Gastrocnemius medialis (tissue), 4 donors: ENCODE results near the gene CKMT2. TPM values are rescaled to one million over a fixed set of nuclear protein-coding genes. Genes with fewer than 3 reads are reported as not detected.
"Not testable (repeated sequence)": the region's sequence is repeated elsewhere in the genome, so short reads cannot be mapped to it uniquely, and the experiment has no call there.

ENCODE experiments used
- ATAC-seq, 2 donors: fragments of 150-250 bp; one replicate each; pipeline ENCODE4 v1.9.1; 2016
- DNase-seq, 2 donors: peaks; one replicate each; pipeline ENCODE4 v3.0.0-alpha.2; 2019
- H3K27ac ChIP-seq, 4 donors: fragments of 200-600 bp; sonication (generic); 1 replicate in 1 of 4; 2 replicates in 3 of 4; pipeline ENCODE4 v1.5.1; 2016 to 2018; ENCODE audit warnings: mild to moderate bottlenecking in 2 of 4, moderate library complexity in 1 of 4
- H3K27me3 ChIP-seq, 3 donors: fragments of 200-600 bp; sonication (generic) in 2 of 3; 1 replicate in 1 of 3; 2 replicates in 2 of 3; pipeline versions ENCODE4 v1.5.1 to v1.6.0; 2016 to 2019; ENCODE audit warnings: mild to moderate bottlenecking in 1 of 3, moderate library complexity in 1 of 3
- H3K36me3 ChIP-seq, 2 donors: fragments of 200-600 bp; sonication (generic) in 1 of 2; one replicate each; pipeline ENCODE4 v1.5.1; 2017 to 2018
- H3K4me1 ChIP-seq, 2 donors: fragments of 200-600 bp; sonication (generic) in 1 of 2; one replicate each; pipeline ENCODE4 v1.5.1; 2016 to 2017; ENCODE audit warnings: mild to moderate bottlenecking in 2 of 2
- H3K4me3 ChIP-seq, 4 donors: fragments of 200-600 bp; sonication (generic) in 3 of 4; 1 replicate in 1 of 4; 2 replicates in 3 of 4; pipeline ENCODE4 v1.5.1; 2016 to 2019; ENCODE audit warnings: mild to moderate bottlenecking in 2 of 4
- H3K9me3 ChIP-seq, 3 donors: fragments of 200-600 bp; sonication (generic) in 2 of 3; 1 replicate in 1 of 3; 2 replicates in 2 of 3; pipeline ENCODE4 v1.5.1; 2016 to 2019
- CTCF ChIP-seq, 5 experiments: fragments of 450-650 bp in 3 of 5; fragments of 200-600 bp in 2 of 5; sonication (generic) in 2 of 5; IDR thresholded peaks in 4 of 5; conservative IDR thresholded peaks in 1 of 5; 1 replicate in 4 of 5; 2 replicates in 1 of 5; pipeline ENCODE4 v1.5.1; 2016 to 2019; ENCODE audit warnings: antibody characterized with exemption in 5 of 5, mild to moderate bottlenecking in 3 of 5, moderate library complexity in 3 of 5
- POLR2A ChIP-seq, 2 donors: fragments of 450-650 bp; IDR thresholded peaks; one replicate each; pipeline ENCODE4 v1.6.1; 2017; ENCODE audit warnings: antibody characterized with exemption in 2 of 2, mild to moderate bottlenecking in 2 of 2, moderate library complexity in 2 of 2
- in situ Hi-C, 4 donors: fragments of 200-750 bp; cut with MboI; loops; one replicate each; pipeline versions ENCODE4 v1.15.0 to v1.8.0; 2017; ENCODE audit warnings: low sequenced_read_pairs in 4 of 4
- intact Hi-C: fragments of 100-400 bp; cut with DNase I; formaldehyde crosslinking; loops from one replicate; pipeline ENCODE4 v1.15.1; 2023; ENCODE audit warnings: low total_unique reads
- total RNA-seq, 4 donors: library from RNA; depleted of rRNA; stranded (reverse); fragments of >200 nt; gene quantifications; one replicate each; pipeline versions ENCODE4 v1.1.0 to v1.2.3, GENCODE V29; 2016

Gene CKMT2
- total RNA-seq, 4 donors from 2014 or later: 550 to 1,114 (median 879) TPM

DNA sequence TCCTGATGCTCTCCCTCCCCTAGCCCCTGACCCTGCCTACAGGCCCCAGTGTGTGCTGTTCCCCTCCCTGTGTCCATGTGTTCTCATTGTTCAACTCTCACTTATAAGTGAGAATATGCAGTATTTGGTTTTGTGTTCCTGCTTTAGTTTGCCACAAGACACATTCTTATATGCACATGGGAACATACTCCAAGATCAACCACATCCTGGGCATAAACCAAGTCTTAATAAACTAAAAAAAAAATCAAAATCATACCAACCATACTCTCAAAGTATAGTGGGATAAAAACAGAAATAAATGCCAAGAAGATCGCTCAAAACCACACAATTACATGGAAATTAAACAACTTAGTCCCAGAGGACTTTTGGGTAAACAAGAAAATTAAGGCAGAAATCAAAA, 57.0 kb downstream of the CKMT2 start:
- H3K9me3 ChIP-seq: peaks cover 0 to 11% (median 3%) of the 10 kb centered on the region in 3 donors
- no peak for DNase-seq
- H3K36me3 ChIP-seq: peaks cover 0 to 3% of the 10 kb centered on the region in 2 donors
- ATAC-seq: no peak
- no peak overlapping the region for H3K27ac ChIP-seq
- H3K4me1 ChIP-seq: no peaks in the 10 kb centered on the region
- H3K27me3 ChIP-seq: no peaks in the 10 kb centered on the region
- TF ChIP-seq CTCF (IDR thresholded peaks at IDR 0.05 in 4 of 5, conservative IDR thresholded peaks at IDR 0.05 in 1 of 5): no peak
- TF ChIP-seq POLR2A (IDR thresholded peaks at IDR 0.05): no peak
- in situ Hi-C loops: no loop called here
- intact Hi-C loops: no loop called here
- no peak overlapping the region for H3K4me3 ChIP-seq

GRCh38 chr5:81292130-81292529, 59.0 kb downstream of the CKMT2 start:
- intact Hi-C loops: no loop called here
- TF ChIP-seq POLR2A (IDR thresholded peaks at IDR 0.05) (no peak), CTCF (IDR thresholded peaks at IDR 0.05 in 4 of 5, conservative IDR thresholded peaks at IDR 0.05 in 1 of 5) (no peak)
- Histone ChIP-seq H3K4me3 (no peak overlapping the region), H3K27me3 (no peaks in the 10 kb centered on the region), H3K36me3 (peaks cover 0 to 3% of the 10 kb centered on the region in 2 donors), H3K27ac (no peak overlapping the region), H3K4me1 (no peaks in the 10 kb centered on the region), H3K9me3 (peaks cover 0 to 11% (median 3%) of the 10 kb centered on the region in 3 donors)
- no peak for ATAC-seq
- in situ Hi-C loops: no loop called here
- no peak for DNase-seq

GRCh38 chr5:81294021-81294420, 60.9 kb downstream of the CKMT2 start:
- DNase-seq, ATAC-seq, H3K4me1 ChIP-seq, H3K4me3 ChIP-seq, intact Hi-C loops, in situ Hi-C loops, H3K27me3 ChIP-seq, H3K27ac ChIP-seq, H3K36me3 ChIP-seq: not testable (repeated sequence)
- peaks cover 0 to 11% (median 3%) of the 10 kb centered on the region in 3 donors for H3K9me3 ChIP-seq

- no peak for DNase-seq
Observed at GRCh38 chr5:81297531-81297930, 64.4 kb downstream of the CKMT2 start.

DNA sequence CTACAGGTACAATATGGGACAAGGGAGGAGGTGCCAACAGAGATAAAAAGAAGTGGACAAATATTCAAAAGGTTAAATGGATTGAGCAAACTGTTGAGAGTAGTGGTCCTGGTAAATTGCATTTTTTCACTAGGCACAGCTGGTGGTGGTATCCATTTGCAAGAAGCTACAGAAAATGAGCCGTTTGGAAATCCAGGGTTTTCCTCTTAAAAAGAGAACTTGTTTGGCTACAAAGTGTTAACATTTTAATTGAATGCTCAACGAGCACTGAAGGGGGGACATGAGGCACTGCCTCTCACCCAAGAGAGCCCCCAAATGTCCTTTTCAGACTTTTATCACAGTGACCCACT, 67.8 kb downstream of the CKMT2 start:
- H3K36me3 ChIP-seq: peaks cover 3 to 8% of the 10 kb centered on the region in 2 donors
- H3K4me1 ChIP-seq: peaks cover 28 to 30% of the 10 kb centered on the region in 2 donors
- DNase-seq (no peak), ATAC-seq (no peak)
- H3K9me3 ChIP-seq: no peaks in the 10 kb centered on the region
- H3K4me3 ChIP-seq: peak overlapping the region; percentile 83 to 96 (median 87)
- TF ChIP-seq POLR2A (IDR thresholded peaks at IDR 0.05) (no peak), CTCF (IDR thresholded peaks at IDR 0.05 in 4 of 5, conservative IDR thresholded peaks at IDR 0.05 in 1 of 5) (no peak)
- H3K27ac ChIP-seq: peak overlapping the region; percentile 87 to 93 (median 88)
- intact Hi-C loops: loop anchor here (2.0 to 5.0 kb wide), 5 partner anchors 54 to 866 kb away; partner anchors contain the start of gene CKMT2
- in situ Hi-C loops: no loop called here
- no peaks in the 10 kb centered on the region for H3K27me3 ChIP-seq

More at GRCh38 chr5:81297531-81297930, 64.4 kb downstream of the CKMT2 start:
- H3K4me1 ChIP-seq: peaks cover 23 to 27% of the 10 kb centered on the region in 2 donors
- peak overlapping the region in 1 of 4 donors; percentile 7 for H3K27ac ChIP-seq
- intact Hi-C loops: no loop called here
- no peak for ATAC-seq
- no peaks in the 10 kb centered on the region for H3K27me3 ChIP-seq
- TF ChIP-seq POLR2A (IDR thresholded peaks at IDR 0.05): no peak
- TF ChIP-seq CTCF (IDR thresholded peaks at IDR 0.05 in 4 of 5, conservative IDR thresholded peaks at IDR 0.05 in 1 of 5): no peak
- in situ Hi-C loops: no loop called here
- H3K9me3 ChIP-seq: peaks cover 0 to 3% (median 0%) of the 10 kb centered on the region in 3 donors
- H3K4me3 ChIP-seq: no peak overlapping the region
- no peaks in the 10 kb centered on the region for H3K36me3 ChIP-seq
